ENCODE measurements around the gene PSMF1.

The PSMF1 gene

DNA sequence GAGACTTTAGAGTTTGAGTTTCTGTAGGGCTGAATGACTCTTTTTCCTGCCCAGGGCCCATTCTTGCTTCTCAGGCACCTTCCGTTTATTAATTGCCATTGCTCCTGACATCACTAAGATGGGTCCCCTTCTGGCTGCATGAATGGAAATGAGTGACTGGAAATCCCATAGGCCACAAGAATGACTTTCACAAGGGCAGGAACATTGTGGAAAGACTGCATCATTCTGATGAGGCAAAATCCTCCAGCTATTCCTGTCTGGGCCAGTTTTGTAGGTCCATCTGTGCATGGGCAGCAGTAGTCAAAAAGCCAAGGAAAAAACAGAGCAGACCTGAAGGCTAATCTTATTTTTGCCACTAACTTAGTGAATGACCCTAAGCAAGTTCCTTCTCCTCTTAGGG is 47.1 kb downstream of the PSMF1 start:
- DNase-seq: no peak

- no peak for DNase-seq
Measured at GRCh38 chr20:1165941-1166340, 47.5 kb downstream of the PSMF1 start.

DNA sequence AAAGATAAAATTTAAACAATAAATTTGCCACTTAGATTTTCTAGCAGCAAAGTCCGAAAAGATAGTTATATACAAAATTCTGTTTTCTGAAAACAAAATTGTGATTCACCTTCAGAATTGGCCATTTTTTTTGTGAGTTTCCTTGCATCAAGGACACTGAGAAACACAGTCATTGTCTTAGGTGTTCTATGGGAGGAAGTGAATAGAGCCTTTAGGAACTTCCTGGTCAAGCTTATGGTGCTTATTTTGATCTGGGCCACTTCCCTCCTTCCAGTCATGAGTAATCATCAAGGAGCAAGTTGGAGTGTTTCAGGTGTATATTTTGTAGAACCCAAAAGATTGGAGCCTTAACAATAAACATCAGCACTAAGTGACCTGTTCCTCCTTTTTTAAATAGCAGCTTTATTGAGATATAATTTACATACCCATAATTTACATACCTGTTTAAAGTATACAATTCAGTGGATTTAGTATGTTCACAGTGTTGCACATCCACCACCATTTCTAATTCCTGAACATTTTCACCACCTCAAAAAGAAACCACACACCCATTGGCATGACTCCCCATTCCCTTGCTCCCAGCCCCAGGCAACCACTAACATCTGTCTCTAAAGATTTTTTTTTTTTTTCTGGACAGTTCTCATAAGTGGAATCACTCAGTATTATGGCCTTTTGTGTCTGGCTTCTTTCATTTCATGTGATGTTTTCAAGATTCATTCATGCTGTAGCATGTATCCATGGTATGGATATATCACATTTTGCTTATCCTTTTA is 48.7 kb downstream of the PSMF1 start:
- no peak for DNase-seq

DNA sequence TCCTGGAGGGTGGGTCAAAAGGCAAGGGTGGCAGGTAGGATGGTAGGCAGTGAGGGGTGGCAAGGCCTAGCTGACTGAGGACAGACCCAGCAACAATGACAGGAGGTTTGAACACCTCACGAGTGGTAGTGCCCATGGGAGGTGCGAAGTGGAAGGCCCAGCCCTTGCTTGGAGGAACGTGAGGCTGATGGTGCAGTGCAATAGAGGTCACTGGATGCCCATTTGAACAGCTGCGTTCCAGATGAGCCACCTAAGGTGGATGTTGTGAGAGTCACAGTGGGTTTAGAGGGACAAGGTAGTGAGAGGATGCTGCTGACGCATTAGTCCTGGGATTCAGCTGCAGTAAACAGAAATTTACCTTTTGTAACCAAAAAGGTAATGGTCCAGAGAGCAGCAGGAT is 50.8 kb downstream of the PSMF1 start:
- no peak for DNase-seq

- DNase-seq: peak in 2 of 3 donors; percentile 17 to 56
Measured at GRCh38 chr20:1171461-1172093, 53.2 kb downstream of the PSMF1 start.

DNA sequence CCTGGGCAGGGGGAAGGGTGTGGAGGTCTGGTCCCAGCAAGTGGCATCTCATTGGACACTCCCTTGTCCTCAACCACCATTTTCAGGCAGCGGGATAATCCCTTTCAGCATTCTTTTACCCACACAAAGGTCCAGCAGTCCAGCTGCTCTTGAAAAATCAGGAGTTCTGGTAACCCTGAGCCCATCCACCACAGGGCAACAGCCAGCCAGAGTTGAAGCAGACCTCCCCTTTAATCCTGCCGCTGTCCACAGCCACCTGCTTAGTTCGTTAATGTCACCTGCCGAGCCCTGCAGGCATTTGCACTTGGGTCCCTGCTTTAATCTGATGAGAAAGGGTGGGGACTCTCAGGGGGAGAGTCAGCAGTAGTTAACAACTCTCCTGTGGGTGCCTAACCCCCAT is 55.3 kb downstream of the PSMF1 start:
- DNase-seq: no peak

DNA sequence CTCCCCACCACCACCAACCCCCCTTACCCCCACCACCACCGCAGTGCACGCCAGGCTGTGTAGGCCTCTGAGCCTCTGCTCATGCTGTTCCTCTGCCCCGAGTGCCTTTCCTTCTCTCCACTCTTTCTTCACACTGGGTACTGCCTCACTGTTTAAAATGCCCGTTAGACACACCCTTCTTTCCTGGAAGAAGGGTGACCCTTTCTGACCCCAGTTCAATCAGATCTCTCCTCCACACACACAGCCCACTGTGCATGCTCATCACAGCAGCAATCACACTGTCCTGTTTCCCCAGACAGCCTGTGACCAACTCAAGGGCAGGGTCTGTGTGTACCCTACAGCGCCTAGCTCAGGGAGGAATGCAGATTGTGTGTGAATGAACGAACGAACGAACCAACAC is 56.4 kb downstream of the PSMF1 start:
- no peak for DNase-seq

DNA sequence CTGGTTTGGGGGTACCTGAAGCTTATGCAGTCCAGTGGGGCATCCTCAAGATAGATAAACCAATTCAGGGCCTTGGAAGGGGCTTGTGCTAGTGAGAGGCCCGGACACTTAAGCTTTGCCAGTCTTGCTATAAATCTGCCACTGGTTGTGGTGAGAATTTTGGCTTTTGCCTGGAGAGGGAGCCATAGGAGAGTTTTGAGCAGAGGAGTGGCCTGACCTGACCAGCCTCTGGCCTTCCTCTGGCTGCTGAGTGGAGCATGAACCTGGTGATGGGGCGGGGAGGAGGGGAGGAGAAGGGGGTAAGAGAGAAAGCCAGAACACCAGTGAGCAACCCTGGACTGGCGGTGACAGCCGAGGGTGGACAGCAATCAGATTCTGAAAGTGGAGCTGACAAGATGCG is 59.3 kb downstream of the PSMF1 start:
- DNase-seq: peak in 2 of 3 donors; percentile 7 to 18

DNA sequence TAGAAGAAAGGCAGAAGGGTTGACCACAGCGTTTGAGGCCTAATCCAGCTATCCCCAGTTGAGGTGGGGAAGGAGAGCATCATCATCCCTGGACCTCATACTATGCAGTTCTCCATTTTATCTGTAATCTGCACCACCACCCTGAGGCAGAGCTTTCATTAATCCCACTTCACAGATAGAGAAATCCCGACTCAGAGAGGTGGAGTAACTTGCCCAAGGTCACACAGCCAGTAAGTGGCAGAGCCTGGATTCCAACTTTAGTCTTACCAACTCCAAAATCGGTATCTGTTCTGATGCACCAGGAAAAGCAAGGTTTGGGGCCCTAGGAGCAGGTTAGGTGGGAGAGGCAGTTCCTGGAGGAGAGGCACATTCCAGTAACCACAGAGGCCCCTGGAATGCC is 59.7 kb downstream of the PSMF1 start:
- no peak for DNase-seq

GRCh38 chr20:1178623-1179022 is 60.2 kb downstream of the PSMF1 start:
- DNase-seq: no peak

DNA sequence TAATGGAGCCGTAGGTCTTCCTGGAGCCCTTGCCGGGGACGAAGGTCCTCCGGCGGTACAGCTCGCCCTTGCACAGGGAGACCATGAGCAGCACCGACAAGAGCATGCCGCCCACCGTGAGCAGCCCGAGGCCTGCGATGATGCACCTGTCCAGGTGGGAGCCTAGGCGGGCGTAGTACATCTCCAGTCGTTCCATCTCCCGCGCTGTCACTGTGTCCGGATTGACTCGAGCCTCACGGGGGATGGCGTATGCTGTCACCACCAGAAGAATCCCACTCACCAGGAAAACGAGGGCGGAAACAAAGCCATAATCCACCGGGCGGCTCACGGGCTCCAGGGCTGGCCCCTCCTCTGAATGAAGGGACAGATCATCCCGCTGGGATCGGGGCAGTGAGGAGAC is 62.5 kb downstream of the PSMF1 start:
- DNase-seq: no peak

DNA sequence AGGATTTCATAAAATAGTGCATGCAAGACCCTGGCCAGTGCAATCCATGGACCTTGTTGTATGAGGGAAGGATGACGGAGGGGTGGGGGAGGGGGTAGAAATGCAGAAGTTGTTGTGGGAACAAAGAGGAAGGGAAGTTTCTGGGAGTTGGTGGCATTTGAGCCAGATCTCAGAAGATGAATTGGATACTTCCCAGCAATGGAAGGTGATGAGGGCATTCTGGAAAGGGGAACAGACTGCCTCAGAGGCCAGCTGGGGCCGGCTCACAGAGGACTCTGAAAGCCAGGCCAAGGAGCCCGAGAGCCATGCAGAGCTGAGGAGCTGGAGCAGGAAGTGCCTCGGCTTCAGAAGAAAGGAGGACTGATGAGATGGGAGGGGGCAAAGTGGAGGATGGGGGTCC is 63.7 kb downstream of the PSMF1 start:
- peak; percentile 58 to 71 (median 67) for DNase-seq

DNA sequence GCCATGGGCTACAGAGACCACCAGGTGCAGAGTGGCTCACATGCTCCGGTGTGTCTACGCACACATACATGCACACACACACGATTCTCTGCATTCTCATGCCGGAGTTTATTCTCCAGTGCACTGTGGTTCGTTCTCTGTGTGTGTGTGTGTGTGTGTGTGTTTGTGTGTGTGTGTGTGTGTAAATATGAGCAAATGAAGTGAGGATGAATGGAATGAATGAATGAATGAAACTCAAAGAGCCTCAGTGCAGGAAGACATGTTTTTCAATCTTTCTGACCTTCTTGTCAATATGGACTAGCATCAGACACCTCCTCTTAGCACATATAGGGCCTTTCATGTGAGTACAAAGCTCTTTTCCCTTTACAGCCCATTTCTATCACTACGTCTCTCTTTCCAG is 64.8 kb downstream of the PSMF1 start:
- no peak for DNase-seq

DNA sequence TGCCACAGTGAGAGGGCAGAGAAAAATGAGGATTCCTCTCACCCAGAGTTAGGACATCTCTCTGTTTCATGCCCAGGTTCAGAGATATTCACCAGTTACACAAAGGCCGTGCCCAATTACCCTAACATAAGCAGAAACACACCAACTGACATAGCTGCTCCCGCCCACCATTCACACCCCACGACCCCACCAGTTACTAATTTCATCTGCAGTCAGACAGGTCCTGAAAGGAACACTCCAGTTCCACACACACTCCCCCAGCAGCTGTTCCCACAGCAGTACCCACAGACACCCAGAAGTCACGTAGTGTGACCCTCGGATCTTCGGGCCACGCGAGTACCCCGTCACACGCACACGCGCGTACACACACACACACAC is 65.8 kb downstream of the PSMF1 start:
- no peak for DNase-seq

GRCh38 chr20:1184638-1185315 is 66.4 kb downstream of the PSMF1 start, which contains the start of gene TMEM74B:
Gene TMEM74B, minus strand, starts transcription at chr20:1184981. Its CDS starts 1,180 bp downstream, at chr20:1183801.
- DNase-seq: peak in 1 of 3 donors; percentile 11

GRCh38 chr20:1185316-1185741 is 66.9 kb downstream of the PSMF1 start:
- DNase-seq: peak in 1 of 3 donors; percentile 23

GRCh38 chr20:1185790-1186334 is 67.5 kb downstream of the PSMF1 start:
- DNase-seq: peak; percentile 58 to 78 (median 67)

- no peak for DNase-seq
Measured at GRCh38 chr20:1186367-1186991, 68.1 kb downstream of the PSMF1 start.

DNA sequence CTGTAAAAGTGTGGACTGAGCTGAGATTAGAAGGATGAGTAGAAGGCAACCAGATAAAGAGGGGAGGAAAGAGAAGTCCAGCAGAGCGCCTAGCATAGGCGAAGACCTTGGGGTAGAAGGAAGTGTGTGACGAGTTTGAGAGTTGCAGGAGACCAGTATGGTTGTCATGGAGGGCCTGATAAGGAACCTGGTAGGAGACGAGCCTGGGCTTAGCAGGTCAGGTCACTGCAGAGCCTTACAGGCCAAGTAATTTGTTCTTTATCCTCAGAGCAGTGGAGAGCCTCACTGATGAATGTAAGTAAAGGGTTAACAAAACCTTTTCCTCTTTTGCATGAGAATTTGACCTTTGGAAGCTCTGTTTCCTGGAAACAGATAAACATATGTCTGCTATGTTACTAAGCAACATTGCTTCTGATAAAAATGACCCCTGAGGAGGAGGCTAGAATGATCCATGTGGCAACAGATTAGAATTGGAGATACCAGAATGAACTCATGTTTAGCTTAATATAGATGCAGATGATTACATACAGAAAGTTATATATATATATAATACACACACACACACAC is 69.3 kb downstream of the PSMF1 start:
- no peak for DNase-seq

- no peak for DNase-seq
Measured at GRCh38 chr20:1188347-1188746, 69.9 kb downstream of the PSMF1 start.

- no peak for DNase-seq
Measured at GRCh38 chr20:1189827-1190226, 71.4 kb downstream of the PSMF1 start.

- DNase-seq: no peak
Measured at GRCh38 chr20:1190847-1191246, 72.4 kb downstream of the PSMF1 start.

GRCh38 chr20:1191299-1191698 is 72.9 kb downstream of the PSMF1 start:
- DNase-seq: no peak
